GM18502 (cell line): ENCODE results near the gene LPCAT3.
"Not testable (repeated sequence)": the region's sequence is repeated elsewhere in the genome, so short reads cannot be mapped to it uniquely, and the experiment has no call there.

ENCODE experiments used
- ATAC-seq: cut with Tn5 transposase; IDR thresholded peaks from one replicate; pipeline ENCODE4 v1.9.1; 2021; ENCODE audit warnings: mild to moderate bottlenecking; ENCODE audit not compliant: unreplicated experiment, poor library complexity

LPCAT3 gene, protein sequence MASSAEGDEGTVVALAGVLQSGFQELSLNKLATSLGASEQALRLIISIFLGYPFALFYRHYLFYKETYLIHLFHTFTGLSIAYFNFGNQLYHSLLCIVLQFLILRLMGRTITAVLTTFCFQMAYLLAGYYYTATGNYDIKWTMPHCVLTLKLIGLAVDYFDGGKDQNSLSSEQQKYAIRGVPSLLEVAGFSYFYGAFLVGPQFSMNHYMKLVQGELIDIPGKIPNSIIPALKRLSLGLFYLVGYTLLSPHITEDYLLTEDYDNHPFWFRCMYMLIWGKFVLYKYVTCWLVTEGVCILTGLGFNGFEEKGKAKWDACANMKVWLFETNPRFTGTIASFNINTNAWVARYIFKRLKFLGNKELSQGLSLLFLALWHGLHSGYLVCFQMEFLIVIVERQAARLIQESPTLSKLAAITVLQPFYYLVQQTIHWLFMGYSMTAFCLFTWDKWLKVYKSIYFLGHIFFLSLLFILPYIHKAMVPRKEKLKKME

DNA sequence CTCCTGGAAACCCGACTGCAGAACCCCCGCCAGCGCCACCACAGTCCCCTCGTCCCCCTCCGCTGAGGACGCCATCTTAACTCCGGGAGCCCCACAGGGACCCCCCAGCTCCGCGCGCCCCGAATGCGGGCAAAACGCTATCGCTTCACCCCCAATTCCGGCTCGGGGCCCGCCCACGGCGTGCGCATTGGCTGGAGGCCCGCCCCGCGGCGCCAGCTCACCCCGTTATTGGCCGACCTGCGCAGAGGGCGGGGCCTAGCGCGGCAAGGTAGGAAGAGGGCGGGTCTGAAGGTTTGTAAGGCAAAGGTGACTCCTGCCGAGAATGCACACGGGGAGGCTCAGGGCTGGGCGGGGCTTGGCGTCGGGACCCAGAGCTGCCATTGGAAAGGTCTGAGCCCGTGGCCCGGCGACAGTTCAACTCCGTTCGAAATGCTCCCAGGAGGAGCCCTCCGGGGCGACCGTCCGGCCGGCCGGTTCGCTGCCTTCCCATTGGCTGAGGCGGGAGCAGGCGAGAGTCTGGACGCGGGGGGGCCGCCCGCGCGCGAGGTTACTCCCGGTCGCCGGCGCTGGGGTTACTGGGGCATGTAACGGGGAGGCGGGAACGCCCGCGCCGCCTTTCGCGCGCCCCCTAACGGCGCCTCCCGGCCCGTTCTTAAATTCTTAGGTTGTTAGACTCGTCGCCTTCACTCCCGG, at the start of gene LPCAT3:
Gene LPCAT3 (minus strand): TSS at position 127 of the 693 bp plus-strand sequence. CDS start 52 bp downstream, at position 75.
- peak; percentile 95 for ATAC-seq

DNA sequence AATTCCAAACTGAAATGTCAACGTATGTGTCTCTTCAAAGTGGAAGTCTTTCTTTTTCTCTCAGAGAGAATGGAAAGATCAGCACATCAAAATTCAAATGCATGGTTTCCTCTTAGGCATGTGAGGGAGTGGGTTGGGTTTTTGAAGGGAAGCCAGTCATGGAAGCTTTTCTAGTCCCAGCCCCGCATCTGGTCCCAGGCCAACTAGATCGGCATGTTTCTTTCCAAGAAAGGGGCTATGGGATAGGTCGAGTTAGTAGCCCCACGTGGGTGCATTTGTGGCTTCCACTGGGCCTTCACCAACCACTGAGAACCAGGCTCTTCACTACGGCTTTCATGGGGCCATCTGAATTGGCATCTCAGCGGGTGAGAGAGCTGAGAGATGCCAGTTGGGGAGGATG, 48.8 kb upstream of the LPCAT3 start:
- no peak for ATAC-seq

DNA sequence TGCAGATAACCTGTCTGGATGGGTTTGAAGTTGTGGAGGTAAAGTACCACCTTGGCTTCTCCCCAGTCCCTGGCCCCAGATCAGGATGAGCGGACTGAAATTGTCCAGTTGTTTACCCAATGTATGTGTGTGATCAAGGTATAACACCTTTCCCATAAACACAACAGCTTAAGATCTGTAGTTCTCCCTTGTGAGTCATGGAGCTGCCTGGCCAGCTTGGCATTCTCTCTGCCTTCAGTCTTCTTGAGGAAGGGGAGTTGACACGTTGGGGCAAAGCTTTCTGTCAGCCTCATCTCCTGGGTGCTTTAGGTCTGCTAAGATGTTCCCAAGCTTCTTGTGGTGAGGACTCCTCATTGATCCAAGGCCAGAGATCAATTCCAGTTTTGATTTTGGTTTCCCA, 48.3 kb upstream of the LPCAT3 start:
- ATAC-seq = no peak

DNA sequence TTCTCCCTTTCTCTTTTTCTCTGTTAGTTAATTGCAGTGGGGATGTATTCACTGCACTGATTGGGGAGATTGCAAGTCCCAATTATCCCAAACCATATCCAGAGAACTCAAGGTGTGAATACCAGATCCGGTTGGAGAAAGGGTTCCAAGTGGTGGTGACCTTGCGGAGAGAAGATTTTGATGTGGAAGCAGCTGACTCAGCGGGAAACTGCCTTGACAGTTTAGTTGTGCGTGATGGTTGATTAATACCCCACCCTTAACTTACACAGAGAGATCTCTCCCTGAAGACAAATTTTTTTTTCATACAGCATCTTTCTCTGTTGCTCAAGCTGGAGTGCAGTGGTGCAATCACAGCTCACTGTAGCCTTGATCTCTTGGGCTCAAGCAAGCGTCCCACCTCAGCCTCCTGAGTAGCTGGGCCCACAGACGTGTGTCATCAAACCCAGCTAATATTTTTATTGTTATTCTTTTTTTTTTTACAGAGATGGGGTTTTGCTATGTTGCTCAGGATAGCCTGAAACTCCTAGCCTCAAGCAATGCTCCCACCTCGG, 46.9 kb upstream of the LPCAT3 start:
- ATAC-seq = no peak

DNA sequence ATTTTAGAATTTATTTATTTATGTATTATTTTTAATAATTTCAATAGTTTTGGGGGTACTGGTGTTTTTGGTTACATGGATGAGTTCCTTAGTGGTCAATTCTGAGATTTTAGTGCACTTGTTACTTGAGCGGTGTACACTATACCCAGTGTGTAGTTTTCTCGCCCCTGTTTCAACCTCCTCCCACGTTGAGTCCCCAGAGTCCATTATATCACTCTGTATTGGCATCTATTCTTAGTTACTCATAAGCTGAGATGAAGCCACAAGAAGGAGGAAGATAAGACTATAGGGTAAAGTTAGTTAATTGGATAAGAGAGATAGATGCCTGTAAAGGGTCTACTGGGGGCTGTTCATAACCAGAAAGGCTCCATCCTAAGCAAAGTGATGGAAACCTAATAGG, 46.2 kb upstream of the LPCAT3 start:
- ATAC-seq = no peak

DNA sequence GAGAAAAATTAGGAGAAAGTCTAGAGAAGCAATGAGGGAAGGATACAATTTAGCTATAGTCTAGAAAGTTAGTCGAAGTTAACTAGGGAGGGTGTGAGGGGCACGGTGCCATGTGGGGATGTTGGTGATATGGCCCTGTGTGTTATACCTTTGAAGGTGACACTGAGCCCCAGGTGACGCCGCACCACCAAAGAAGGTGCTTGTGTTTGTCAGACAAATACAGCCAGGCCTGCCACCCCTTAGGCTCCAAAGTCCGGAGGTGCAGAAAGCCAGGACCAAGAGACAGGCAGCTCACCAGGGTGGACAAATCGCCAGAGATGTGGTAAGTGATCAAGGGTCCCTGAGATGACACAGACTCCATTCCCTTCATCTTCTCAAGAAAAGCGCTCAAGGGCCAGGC, 43.3 kb upstream of the LPCAT3 start:
- no peak for ATAC-seq

DNA sequence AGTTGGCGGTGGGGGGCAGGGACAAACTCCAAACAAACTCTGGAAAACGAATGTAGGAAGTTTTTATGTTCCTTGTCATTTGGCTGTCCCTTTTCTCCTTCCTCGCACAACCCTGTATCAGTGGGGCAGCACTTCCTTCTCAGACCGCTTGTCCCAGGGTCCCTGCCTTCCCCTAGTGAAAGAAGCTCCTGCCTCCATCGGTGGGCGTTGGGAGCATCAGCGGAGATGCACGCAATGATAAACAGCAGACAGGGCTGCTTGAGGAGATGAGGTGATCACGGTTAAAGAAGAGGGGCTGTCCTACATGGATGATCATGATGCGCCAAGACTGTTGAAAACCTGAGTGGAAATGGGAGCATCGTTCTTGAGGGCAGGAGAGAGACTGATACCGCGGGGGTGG, 42.9 kb upstream of the LPCAT3 start:
- no peak for ATAC-seq

DNA sequence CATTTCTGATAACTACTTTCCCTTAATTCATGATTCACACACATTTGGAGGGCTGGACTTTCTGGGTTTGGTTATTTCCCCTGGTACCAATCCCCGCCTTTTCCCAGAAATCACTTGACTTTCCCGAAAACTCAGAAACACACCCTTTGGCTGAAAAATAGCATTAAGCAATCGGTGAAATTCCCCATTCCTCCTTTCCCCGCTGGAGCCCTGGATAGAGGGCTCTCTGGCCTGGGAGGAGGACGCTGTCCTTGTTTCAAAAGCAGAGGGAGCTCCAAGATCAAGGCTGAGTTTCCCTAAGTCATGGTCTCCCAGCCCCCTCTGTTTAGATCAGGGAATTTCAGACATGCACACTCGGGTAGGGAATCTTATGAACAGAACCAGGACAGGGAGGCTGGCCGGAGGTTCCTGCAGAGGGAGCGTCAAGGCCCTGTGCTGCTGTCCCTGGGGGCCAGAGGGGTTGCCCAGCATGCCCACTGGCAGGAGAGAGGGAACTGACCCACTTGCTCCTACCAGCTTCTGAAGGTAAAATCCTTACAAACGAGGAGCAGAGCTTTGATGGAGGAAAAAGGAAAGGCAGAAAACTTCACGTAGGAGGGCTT, 42.2 kb upstream of the LPCAT3 start, which contains the start of gene C1S:
Gene C1S (plus strand): TSS at position 366 of the 602 bp plus-strand sequence. CDS start 1,195 bp downstream, outside the sequence.
- no peak for ATAC-seq

DNA sequence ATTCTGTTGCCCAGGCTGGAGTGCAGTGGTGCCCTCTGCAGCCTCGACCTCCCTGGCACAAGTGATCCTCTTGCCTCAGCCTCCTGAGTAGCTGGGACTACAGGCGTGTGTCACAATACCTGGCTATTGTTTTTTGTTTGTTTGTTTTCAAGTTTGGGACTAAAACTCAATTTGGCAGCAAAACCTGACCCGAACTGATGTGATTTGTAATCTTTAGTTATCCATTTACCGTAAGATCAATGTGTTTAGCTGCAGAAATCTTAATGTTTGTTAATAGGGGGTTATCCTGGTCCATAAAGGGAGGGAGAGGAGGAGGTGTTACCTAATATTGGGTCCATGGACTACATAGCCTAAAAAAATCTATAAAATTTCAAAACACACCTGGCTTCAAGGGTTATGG, 41.5 kb upstream of the LPCAT3 start:
- ATAC-seq = no peak

DNA sequence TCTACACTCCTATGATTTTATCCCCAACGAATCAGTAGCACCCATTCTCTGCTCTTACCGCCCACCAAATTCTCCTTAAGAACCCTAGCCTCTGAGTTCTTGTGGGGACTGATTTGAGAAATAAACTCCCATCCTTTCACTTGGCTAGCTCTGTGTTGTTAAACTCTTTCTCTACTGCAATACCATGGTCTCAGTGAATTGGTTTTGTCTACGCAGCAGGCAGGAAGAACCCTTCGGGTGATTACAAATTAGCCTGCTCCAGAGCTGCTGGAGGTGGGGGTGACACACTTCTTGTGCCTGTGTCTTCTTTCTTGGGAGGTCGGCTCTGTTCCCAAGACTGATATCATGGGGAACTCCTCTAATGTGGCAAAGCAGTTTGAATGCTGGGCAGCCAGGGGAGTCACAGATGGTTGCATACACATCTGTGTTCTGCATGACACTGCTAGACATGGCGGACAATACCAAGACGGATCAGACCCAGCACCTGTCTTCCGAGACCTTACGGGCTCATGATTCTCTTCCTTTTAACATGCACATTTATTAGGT, 40.6 kb upstream of the LPCAT3 start:
- ATAC-seq = no peak

DNA sequence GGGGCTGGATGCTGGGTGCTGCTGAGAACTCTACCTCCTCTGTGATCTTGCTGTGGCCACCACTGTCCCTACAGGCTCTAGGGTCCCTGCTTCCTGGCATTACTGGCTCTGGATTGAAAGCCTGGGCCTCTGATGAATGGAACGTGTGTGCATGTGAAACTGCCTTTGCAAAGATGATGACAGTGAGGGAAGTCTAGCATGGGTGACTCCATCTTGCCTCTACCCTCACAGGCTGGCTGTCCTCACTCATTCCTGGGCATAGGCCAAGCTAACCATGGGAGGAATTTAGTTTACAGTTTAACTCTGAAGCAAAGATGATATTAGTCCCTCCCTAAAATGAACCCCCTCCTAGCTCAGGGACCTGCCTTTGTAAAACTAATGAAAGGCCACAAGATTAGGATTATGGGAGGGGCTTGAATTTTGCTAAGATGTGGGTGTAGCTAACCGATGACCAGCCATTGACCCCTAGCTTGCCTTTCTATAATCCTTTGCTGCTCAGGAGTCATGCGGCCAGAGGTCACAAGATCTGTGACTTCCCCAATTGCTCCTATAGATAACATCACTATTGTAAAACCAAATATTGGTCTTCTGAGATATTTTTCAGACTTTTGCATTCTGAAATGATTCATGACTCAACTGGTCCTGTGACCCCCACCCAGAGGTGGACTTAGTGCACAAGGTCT, 40.0 kb upstream of the LPCAT3 start:
- ATAC-seq = no peak

DNA sequence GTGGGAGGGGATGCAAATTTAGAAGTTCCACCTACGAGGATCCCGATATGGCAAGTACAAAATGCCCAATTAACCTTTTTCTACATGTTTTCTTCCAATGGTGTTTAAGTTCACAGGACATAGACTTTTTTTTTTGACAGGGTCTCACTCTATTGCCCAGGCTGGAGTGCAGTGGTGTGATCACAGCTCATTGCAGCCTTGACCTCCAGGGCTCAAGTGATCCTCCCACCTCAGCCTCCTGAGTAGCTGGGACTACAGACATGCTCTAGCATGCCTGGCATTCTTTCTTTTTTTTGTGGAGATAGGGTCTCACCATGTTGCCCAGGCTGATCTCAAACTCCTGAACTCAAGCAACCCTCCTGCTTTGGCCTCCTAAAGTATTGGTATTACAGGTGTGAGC, 37.5 kb upstream of the LPCAT3 start:
- not testable (repeated sequence) for ATAC-seq

DNA sequence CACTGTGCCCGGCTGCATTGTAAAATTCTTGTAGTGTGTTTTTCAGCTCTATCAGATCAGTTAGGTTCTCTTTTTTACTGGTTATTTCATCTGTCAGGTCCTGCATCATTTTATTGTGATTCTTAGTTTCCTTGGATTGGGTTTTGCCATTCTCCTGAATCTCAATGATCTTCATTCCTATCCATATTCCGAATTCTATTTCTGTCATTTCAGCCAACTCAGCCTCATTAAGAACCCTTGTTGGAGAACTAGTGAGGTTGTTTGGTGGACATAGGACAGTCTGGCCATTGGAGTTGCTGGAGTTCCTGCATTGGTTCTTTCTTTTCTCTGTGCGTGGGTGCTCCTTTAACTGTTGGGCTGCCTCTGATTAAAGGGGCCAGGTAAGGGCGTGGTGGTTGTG, 36.6 kb upstream of the LPCAT3 start:
- ATAC-seq = no peak

DNA sequence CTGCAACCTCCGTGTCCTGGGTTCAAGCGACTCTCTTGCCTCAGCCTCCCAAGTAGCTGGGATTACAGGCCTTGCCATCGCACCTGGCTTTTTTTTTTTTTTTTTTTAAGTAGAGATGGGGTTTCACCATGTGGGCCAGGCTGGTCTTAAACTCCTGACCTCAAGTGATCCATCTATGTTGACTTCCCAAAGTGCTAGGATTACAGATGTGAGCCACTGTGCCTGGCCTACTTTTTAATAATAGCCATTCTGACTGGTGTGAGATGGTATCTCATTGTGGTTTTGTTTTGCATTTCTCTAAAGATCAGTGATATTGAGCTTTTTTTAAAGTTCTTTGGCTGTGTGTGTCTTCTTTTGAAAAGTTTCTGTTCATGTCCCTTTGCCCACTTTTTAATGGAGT, 31.7 kb upstream of the LPCAT3 start:
- not testable (repeated sequence) for ATAC-seq

DNA sequence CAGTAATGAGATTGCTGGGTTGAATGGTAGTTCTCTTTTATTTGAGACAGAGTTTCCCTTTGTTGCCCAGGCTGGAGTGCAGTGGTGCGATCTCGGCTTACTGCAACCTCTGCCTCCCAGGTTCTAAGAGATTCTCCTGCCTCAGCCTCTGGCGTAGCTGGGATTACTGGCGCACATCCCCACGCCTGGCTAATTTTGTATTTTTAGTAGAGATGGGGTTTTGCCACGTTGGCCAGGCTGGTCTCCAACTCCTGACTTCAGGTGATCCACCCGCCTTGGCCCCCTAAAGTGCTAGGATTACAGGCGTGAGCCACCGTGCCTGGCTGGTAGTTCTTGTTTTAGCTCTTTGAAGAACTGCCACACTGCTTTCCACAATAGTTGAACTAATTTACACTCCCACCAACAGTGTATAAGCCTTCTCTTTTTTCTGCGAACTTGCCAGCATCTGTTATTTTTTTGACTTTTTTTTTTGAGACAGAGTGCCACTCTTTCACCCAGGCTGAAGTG, 31.2 kb upstream of the LPCAT3 start:
- not testable (repeated sequence) for ATAC-seq

DNA sequence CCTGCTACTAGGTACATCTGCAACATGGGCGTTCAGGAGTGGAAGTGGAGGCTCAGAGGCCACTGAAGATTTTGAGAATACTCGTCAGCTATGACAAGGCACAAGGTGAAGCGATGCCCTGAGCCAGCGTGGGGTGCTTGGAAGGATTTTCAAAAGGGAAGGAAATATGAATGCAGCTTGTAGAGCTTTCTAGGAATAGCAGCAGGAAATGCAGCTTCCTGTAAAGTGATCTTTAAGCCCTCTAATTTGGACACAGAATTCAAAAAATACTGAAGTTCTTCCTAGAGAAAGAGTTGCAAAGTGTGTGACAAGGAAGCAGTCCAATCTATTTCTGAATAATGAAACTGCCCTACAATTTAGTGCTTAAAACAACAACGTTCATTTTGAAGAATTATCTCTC, 29.0 kb upstream of the LPCAT3 start:
- ATAC-seq = no peak

DNA sequence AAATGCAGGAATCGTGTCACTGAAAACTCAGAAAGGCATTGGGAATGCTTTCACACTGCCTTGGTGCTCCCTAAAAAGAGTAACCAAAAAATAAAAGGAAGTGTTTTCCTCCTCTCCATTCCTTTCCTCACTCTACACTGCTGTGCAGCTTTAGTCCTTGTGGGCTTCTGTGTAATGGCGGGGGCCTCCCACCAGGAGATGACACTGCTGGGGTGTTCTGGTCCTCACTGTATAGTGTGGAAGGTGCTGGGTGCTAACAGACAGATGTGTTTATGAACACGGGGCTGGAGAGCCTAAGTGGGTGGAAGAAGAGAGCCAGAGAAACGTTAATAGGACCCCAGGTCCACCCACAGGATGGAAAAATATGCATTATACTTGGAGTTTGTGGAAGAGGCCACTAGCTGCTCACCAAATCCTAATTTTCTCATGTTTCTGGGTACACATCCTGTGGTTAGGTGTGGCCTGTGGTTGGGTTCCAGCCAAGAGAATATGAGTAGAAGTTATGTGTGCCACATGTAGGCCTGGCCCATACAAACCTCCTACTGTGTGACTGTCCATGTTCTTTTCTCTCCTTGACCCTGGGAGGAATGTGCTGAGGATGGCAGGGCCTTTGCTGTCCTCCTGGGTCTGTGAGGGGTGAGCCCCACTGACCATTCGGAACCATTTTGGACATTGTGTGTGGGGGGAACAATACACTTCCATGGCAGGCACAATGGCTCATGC, 28.3 kb upstream of the LPCAT3 start:
- no peak for ATAC-seq

DNA sequence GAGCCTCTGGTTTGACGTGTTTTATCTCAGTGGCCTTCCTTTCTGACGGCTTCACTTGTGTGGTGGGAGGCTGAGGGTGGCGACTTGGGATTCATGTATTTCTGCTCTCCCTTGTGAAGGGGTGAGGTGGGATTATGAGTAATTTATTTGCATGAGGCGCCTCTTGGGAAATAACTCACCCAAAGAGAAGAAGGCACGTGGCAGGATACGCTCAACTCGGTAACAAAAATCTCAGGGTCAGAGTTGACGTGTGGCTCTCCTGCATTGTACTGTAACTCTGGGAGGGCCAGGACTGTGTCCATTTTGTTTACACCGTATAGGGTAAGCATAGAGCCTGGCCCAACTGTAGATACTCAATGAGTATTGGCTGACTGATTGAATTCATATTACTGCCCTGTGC, 27.6 kb upstream of the LPCAT3 start:
- no peak for ATAC-seq

DNA sequence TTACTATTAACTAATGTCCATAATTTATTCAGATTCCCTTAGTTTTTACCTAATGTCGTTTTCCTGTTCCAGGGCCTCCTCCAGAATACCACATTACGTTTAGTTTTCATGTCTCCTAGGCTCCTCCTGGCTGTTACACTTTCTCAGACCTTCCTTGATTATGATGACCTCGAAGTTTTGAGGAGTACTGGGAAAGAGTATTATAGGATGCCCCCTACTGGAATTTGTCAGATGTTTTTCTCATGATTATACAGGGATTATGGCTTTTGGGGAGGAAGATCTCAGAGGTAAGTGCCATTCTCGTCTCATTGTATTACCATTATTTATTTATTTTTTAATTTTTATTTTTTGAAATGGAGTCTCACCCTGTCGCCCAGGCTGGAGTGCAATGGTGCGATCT, 24.6 kb upstream of the LPCAT3 start:
- no peak for ATAC-seq
